ENCODE measurements around the gene GRIA3. TPM values are rescaled to one million over a fixed set of nuclear protein-coding genes. Genes with fewer than 3 reads are reported as not detected.
"Not testable (repeated sequence)": the region's sequence is repeated elsewhere in the genome, so short reads cannot be mapped to it uniquely, and the experiment has no call there.

GRIA3 gene
- total RNA-seq, 1 donor from 2014 or later = not detected

GRCh38 chrX:123518791-123519190 lies 334.7 kb downstream of the GRIA3 start:
- ATAC-seq (no peak), DNase-seq (no peak)
- H3K27me3 ChIP-seq = no peaks in the 10 kb centered on the region
- H3K27ac ChIP-seq = no peak overlapping the region
- no peaks in the 10 kb centered on the region for H3K4me1 ChIP-seq
- H3K36me3 ChIP-seq = no peaks in the 10 kb centered on the region
- intact Hi-C loops (cut with DNase I) = no loop called here
- TF ChIP-seq CTCF (IDR thresholded peaks at IDR 0.05) = no peak
- no peak overlapping the region for H3K4me3 ChIP-seq
- no peaks in the 10 kb centered on the region for H3K9me3 ChIP-seq

- DNase-seq (no peak), ATAC-seq (no peak)
- Histone ChIP-seq H3K27me3 (no peaks in the 10 kb centered on the region), H3K4me3 (no peak overlapping the region), H3K9me3 (no peaks in the 10 kb centered on the region), H3K27ac (no peak overlapping the region), H3K4me1 (no peaks in the 10 kb centered on the region), H3K36me3 (no peaks in the 10 kb centered on the region)
- intact Hi-C loops (cut with DNase I) = no loop called here
- TF ChIP-seq CTCF (IDR thresholded peaks at IDR 0.05) = no peak
These were observed 341.1 kb downstream of the GRIA3 start for GRCh38 chrX:123525123-123525725.

- H3K4me1 ChIP-seq; H3K4me3 ChIP-seq; DNase-seq; intact Hi-C loops (cut with DNase I); ATAC-seq; H3K27ac ChIP-seq; H3K36me3 ChIP-seq; H3K9me3 ChIP-seq; H3K27me3 ChIP-seq: not testable (repeated sequence)
These were observed 346.6 kb downstream of the GRIA3 start for GRCh38 chrX:123530726-123531125.

All from upper lobe of right lung (tissue), 1 donor.